ENCODE measurements around the gene ZNF341. TPM values are rescaled to one million over a fixed set of nuclear protein-coding genes. Genes with fewer than 3 reads are reported as not detected.

The ZNF341 gene
- total and polyA plus RNA-seq, 9 of the 15 experiments (the other 6 are each of a cell fraction or from before 2014, with no cell fraction given) = 0.08 to 2.6 (median 1.0) TPM

DNA sequence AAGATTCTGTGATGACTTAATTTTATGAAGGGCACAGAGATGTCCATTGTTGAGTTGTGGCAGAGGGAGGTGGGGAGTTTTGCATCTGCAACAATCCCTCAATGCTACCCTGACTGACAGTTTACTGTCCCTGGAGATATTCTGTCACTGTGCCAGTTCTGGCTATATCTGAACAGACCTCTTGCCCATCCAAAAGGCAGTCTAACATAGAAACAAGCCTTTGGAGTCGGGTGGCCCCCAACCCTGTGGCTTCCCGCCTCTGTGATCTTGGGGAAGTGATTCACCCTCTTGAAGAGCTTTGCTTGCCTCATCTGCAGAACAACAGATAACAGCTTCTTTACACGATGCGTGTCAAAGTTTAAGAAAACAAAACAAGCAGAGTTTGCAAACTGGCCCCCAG is 41.8 kb upstream of the ZNF341 start (continued):
- no peak for TF ChIP-seq ZNF436 (CRISPR knock-in tag; IDR thresholded peaks at IDR 0.05)
- TF ChIP-seq, protein P1, sequence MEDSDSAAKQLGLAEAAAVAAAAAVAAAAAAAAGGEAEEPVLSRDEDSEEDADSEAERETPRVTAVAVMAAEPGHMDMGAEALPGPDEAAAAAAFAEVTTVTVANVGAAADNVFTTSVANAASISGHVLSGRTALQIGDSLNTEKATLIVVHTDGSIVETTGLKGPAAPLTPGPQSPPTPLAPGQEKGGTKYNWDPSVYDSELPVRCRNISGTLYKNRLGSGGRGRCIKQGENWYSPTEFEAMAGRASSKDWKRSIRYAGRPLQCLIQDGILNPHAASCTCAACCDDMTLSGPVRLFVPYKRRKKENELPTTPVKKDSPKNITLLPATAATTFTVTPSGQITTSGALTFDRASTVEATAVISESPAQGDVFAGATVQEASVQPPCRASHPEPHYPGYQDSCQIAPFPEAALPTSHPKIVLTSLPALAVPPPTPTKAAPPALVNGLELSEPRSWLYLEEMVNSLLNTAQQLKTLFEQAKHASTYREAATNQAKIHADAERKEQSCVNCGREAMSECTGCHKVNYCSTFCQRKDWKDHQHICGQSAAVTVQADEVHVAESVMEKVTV (CRISPR knock-in tag; IDR thresholded peaks at IDR 0.05) = no peak
- peak; percentile 79 for TF ChIP-seq CREM (IDR thresholded peaks at IDR 0.05; ENCODE audit: low read depth)
- 0 out of 2 replicates have a peak, but pooled peaks have one; percentile 29 for TF ChIP-seq MBD2 (IDR thresholded peaks at IDR 0.05; ENCODE audit: borderline replicate concordance, low read depth)
- TF ChIP-seq PCBP2 (IDR thresholded peaks at IDR 0.05; ENCODE audit: low read depth, low read length, poor library complexity, severe bottlenecking) = no peak
- no peak for TF ChIP-seq ZFP1 (CRISPR knock-in tag; IDR thresholded peaks at IDR 0.05)
- no peak for TF ChIP-seq POLR2A (conservative IDR thresholded peaks at IDR 0.05)
- TF ChIP-seq POLR2AphosphoS2 (IDR thresholded peaks at IDR 0.05; ENCODE audit: low read length) = no peak
- TF ChIP-seq, protein P2, sequence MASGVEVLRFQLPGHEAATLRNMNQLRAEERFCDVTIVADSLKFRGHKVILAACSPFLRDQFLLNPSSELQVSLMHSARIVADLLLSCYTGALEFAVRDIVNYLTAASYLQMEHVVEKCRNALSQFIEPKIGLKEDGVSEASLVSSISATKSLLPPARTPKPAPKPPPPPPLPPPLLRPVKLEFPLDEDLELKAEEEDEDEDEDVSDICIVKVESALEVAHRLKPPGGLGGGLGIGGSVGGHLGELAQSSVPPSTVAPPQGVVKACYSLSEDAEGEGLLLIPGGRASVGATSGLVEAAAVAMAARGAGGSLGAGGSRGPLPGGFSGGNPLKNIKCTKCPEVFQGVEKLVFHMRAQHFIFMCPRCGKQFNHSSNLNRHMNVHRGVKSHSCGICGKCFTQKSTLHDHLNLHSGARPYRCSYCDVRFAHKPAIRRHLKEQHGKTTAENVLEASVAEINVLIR (CRISPR knock-in tag; IDR thresholded peaks at IDR 0.05) = 0 out of 2 replicates have a peak, but pooled peaks have one; percentile 17
- TF ChIP-seq ASH1L (IDR thresholded peaks at IDR 0.05; ENCODE audit: borderline replicate concordance, low read depth, partially characterized antibody) = no peak
- TF ChIP-seq ZBTB1 (CRISPR knock-in tag; IDR thresholded peaks at IDR 0.05; ENCODE audit: borderline replicate concordance, low read depth) = no peak
- TF ChIP-seq, protein P3, sequence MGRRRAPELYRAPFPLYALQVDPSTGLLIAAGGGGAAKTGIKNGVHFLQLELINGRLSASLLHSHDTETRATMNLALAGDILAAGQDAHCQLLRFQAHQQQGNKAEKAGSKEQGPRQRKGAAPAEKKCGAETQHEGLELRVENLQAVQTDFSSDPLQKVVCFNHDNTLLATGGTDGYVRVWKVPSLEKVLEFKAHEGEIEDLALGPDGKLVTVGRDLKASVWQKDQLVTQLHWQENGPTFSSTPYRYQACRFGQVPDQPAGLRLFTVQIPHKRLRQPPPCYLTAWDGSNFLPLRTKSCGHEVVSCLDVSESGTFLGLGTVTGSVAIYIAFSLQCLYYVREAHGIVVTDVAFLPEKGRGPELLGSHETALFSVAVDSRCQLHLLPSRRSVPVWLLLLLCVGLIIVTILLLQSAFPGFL (CRISPR knock-in tag; IDR thresholded peaks at IDR 0.05) = no peak
- peak; percentile 70 for TF ChIP-seq CEBPB (tag; IDR thresholded peaks at IDR 0.05)
- TF ChIP-seq SOX6 (IDR thresholded peaks at IDR 0.05) = peak; percentile 88
- peak; percentile 97 for TF ChIP-seq CBFA2T3 (IDR thresholded peaks at IDR 0.05)
- TF ChIP-seq, protein P4, sequence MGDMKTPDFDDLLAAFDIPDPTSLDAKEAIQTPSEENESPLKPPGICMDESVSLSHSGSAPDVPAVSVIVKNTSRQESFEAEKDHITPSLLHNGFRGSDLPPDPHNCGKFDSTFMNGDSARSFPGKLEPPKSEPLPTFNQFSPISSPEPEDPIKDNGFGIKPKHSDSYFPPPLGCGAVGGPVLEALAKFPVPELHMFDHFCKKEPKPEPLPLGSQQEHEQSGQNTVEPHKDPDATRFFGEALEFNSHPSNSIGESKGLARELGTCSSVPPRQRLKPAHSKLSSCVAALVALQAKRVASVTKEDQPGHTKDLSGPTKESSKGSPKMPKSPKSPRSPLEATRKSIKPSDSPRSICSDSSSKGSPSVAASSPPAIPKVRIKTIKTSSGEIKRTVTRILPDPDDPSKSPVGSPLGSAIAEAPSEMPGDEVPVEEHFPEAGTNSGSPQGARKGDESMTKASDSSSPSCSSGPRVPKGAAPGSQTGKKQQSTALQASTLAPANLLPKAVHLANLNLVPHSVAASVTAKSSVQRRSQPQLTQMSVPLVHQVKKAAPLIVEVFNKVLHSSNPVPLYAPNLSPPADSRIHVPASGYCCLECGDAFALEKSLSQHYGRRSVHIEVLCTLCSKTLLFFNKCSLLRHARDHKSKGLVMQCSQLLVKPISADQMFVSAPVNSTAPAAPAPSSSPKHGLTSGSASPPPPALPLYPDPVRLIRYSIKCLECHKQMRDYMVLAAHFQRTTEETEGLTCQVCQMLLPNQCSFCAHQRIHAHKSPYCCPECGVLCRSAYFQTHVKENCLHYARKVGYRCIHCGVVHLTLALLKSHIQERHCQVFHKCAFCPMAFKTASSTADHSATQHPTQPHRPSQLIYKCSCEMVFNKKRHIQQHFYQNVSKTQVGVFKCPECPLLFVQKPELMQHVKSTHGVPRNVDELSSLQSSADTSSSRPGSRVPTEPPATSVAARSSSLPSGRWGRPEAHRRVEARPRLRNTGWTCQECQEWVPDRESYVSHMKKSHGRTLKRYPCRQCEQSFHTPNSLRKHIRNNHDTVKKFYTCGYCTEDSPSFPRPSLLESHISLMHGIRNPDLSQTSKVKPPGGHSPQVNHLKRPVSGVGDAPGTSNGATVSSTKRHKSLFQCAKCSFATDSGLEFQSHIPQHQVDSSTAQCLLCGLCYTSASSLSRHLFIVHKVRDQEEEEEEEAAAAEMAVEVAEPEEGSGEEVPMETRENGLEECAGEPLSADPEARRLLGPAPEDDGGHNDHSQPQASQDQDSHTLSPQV (IDR thresholded peaks at IDR 0.05) = 0 out of 2 replicates have a peak, but pooled peaks have one; percentile 34
- TF ChIP-seq SP1 (CRISPR knock-in tag; IDR thresholded peaks at IDR 0.05) = peak; percentile 32; the same call in 1 of the 2 replicates
- TF ChIP-seq CXXC5 (CRISPR knock-in tag; IDR thresholded peaks at IDR 0.05) = peak; percentile 79
- TF ChIP-seq CBX8 (IDR thresholded peaks at IDR 0.05; ENCODE audit: borderline replicate concordance, extremely low read depth, low read depth, low read length, poor library complexity, severe bottlenecking) = no peak
- TF ChIP-seq HDAC1 (IDR thresholded peaks at IDR 0.05) = peak; percentile 76 to 98; a peak in 3 of 4 replicates
- TF ChIP-seq GABPB1 (CRISPR knock-in tag; IDR thresholded peaks at IDR 0.05) = no peak
- peak; percentile 67 for TF ChIP-seq BHLHE40 (IDR thresholded peaks at IDR 0.05; ENCODE audit: low read length)
- TF ChIP-seq RHOXF2B (CRISPR knock-in tag; conservative IDR thresholded peaks at IDR 0.05) = no peak

Measured in K562 (cell line).